NCI-H1930 (cell line): ENCODE measurements around the gene THEM4.

Experiments used
- DNase-seq, 2 experiments: peaks; one replicate each; lab custom pipeline; 2025; lab: John Stamatoyannopoulos, UW

The THEM4 gene

DNA sequence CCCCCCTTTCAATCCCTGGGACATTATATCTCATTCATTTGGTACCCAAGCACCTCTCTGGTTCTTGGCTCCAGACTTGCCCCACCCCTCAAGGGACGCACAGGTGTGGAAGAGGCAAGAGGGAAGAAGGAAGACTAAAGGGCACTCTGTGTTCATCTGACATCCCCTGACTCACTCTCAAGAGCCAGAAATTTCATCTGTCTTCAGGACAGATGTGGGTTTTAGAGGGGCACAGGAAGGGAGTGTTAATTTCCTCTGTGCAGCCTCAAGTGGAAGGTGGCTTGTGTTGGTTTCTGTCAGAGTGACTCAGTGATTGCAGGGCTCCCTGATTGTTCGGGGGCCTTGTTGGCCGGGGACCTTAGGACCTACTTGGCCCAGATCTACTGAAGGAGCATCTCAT is 72.1 kb downstream of the THEM4 start:
- DNase-seq = no peak

- no peak for DNase-seq
These were observed 73.7 kb downstream of the THEM4 start for GRCh38 chr1:151835596-151835995.

DNA sequence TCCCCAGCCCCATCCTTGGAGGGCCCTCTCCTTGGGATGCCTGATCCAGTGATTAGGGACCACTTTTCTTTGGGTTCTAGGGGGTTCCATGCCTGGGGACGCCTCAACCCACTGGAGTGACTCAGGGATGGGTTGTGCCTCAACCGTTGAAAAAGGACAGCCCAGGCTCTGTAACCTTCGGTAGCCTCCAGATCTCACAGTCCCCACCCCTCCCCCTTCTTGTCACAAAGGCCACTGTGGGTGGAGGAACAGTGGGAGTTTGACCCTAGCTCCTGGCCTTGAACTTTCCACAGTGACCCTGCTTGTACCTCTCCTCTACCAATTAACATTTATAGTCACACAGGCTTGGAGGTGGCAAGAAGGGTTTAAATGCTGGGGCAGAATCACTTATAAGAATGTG is 75.1 kb downstream of the THEM4 start:
- DNase-seq = no peak

DNA sequence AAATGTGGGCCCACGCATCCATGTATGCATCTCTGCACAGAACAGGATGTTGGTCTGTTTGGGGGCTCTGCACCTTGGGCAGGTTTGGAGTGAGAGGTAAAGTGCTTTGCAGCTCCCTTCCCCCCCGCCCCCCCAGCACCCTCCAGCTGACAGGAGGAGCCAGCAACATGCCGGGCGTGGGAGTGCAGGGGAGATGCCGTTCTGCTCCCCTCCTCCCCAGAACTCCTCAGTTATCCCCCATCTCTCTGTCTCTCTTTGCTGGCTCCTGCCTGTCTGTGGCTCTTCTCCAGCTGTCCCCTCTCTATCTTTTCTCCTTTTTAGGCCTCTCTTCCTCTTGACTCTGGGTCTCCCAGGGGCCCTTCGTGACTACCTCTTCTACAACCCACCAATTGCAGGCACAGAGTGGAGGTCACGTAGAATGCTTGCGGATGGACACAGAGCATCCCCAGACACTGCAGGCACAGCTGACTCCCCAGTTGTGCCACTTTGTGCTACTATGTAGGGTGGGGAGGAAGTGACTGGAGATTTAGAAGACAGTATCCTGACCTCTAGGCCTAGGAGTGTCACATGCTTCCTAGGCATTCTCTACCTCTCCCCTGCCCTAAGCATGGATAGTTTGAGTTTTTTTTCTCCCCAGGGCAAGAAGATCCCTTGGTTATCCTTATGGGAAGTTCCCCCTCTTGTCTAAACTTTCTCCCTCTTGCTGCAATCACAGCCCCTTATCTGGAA is 76.0 kb downstream of the THEM4 start:
- DNase-seq = no peak

GRCh38 chr1:151832318-151832980 is 76.9 kb downstream of the THEM4 start:
- no peak for DNase-seq

DNA sequence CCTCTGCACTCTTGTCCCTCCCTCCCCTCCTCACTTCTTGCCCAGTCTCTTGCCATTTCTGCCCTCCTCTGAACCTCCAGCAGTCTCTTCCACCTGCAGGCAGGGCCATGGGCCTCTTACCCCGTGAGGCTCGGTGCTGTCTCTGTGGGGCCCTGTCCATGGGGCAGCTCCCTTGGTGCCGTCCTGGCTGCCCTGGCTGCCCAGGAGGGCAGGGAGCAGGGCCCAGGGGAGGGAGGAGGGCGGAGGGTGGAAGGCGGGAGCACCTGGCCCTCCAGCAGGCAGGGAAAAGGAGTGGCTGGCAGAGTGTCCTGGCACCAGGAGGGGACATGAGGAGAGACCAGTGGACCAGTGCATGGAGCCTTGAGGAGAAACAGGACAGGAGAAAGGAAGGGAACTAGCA is 77.7 kb downstream of the THEM4 start, which contains the start of gene RORC:
Gene RORC, minus strand, starts transcription at position 198 of the 400 bp plus-strand sequence. Its CDS starts 38 bp downstream, at position 160.
- no peak for DNase-seq

GRCh38 chr1:151831256-151831591 is 78.1 kb downstream of the THEM4 start:
- no peak for DNase-seq

DNA sequence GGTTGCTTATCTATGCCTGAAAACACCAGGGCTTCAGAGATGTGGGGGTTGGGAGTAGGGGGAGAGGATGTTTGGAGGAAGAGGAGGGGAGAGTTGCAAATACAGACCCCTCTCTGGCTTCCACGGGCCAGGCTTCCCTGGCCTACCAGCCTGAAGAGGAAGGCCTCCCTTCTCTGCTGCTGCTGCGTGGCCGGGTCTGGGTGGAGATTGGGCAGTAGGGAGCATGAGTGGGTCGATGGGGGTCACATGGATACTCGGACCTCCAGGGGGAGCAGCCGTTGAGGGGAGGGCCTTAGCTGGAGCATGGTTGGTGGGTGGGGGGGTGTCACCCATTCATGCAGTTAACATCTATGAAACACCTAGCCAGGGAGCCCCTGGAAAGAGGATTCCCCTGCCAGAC is 79.3 kb downstream of the THEM4 start:
- no peak for DNase-seq

- no peak for DNase-seq
These were observed 79.8 kb downstream of the THEM4 start for GRCh38 chr1:151829352-151830046.

GRCh38 chr1:151828921-151829320 is 80.4 kb downstream of the THEM4 start:
- DNase-seq = no peak

GRCh38 chr1:151827853-151828252 is 81.5 kb downstream of the THEM4 start:
- no peak for DNase-seq

DNA sequence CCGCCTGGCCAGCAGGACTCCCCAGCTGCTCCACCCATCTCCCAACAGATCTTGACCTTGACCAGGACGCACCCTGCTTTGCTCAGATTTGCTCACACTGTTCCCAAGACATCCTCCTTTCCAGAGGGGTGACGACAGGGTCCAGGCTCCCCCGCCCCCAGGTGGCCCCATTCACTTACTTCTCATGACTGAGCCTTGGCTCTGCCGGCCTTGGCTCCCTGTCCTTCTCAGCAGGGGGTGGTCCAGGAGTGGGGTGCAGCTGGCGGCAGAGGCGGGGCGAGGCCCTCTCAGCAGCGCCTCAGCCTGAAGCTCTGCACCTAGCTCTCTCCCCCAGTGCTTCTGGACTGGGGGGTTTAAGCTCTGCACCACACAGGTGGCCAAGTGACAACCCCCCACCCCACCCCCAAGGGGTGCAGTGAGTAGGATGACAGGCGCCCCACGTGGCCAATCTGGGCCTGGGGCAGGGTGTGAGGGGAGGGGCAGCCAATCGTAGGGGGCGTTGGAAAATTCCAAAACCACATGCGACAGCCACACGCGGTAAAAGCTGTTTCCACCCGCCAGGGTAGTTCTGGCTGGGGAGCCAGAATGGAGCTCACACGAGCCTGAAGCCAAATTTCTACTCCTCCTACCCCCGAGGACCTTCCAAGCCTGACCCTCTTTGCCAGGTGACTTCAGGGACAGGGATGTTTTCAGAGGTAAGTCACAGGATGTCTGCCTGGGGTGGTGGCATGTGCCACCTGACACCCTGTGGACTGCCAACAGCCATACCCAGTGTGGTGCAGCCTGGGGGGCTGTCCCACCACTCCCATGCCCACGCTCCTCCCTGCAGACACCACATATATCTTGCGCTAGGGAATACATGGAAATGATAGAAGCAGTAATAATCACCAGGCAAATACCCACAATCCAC is 83.3 kb downstream of the THEM4 start:
- no peak for DNase-seq

DNA sequence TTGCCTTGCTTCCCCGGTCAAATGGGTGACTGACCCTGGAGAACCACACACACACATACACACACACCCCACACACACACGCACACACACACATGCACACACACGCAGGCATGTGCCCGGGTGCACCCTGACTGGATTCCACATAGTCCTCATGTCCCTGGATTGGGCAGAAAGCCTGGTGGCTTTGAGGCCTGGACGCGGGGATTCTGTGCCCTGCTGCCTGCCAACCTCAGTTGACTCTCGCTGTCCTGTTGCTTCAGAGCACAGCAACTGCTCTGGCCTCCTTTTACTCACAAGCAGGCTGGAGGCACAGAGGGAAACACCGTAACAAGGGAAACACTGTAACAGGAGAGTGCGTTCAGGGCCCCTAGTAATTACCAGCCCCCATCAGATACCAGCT is 84.1 kb downstream of the THEM4 start:
- no peak for DNase-seq
